HG03460 (cell line): ENCODE measurements around the gene TIRAP.

ENCODE experiments used
- ATAC-seq: cut with Tn5 transposase; IDR thresholded peaks from one replicate; pipeline ENCODE4 v1.9.1; 2021; ENCODE audit not compliant: unreplicated experiment

TIRAP gene

DNA sequence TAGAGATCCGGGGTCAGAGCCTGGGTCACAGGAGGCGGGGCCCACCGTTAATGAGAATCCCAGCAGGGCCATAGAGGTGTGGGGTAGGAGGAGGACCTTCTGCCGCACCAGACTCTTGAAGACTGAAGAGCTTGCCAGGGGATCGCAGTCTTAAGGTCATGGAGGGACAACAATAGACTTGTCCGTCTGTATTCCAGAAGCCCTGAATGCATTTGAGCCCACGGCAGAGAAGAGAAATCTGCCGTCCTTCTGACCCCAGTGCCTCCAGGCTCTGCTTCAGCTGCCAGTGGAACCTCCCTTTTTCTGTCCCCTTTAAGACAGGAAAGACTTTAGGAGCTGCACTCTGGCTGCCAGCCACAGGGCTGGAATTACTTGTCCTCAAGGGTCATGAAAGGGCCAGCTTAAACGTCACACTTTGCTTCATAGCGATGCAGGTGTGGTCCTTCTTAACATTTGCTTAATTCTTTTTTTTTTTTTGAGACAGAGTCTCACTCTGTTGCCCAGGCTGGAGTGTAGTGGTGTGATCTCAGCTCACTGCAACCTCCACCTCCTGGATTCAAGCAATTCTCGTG is 57.1 kb downstream of the TIRAP start:
- no peak for ATAC-seq

DNA sequence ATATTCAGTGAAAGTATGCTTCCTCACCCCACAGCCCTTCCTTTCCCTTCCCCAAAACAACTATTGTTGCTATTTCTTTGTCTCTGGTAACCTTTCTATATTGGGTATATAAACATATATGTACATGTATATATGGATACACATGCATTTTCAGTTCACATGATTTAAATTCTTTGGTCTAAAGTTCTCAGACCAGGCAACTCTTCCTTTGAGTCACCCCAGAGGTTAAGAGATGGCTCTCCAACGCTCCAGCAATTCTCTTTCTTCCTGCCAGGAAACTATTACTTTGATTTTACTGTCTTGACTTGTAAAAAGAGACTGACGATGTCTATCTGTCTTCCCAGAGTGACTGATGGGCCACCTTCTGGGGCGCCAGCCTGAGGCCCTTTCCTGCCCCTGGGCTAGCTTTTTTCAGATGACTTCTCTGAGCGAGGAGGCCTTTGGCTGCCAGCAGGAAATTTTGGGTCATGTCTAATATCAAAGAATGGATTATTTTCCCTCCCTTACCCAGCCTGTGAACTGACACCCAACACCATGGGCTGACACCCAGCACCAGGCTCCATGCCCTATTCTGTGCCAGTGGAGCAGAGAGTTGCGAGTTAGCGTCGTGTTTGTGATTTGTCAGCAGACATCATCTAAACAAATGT is 58.2 kb downstream of the TIRAP start:
- no peak for ATAC-seq

DNA sequence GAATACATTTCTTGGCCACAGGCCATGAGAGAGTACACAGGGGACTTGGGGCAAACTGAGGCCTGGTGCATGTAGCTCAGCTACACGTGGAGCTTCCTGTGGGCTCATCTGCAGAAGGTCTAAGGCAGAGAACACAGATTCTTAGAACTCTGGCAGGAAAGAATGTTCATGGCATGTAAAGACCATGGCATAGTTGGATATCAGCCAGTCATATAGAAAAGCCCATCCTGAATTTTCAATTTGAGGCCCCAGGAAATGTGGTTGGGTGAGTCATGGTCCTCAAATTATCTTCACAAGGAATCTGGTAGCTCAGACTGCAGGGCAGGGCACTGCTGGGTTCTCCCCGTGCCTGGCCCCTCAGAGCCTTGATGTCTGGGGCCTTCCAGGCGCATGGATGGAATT is 58.9 kb downstream of the TIRAP start:
- ATAC-seq, result no peak

DNA sequence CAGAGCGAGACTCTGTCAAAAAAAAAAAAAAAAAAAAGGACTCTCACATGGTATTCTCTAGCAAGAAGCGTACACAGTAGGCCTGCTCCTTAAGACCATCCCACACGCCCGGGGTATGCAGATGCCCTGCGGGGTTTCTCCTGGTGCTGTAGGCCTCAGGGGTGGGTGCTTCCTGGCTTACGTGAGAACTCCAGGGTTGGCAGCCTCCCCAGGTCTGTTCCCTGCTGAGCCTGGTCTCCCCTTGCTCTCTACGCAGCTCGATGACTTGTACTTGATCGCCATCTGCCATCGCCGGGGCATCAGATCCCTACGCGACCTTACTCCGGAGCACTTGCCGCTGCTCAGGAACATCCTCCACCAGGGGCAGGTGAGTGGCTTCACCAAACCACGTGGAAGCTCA is 60.2 kb downstream of the TIRAP start:
- no peak for ATAC-seq
